Measurements from ENCODE around the gene XIST.
"Not testable (repeated sequence)": the region's sequence is repeated elsewhere in the genome, so short reads cannot be mapped to it uniquely, and the experiment has no call there.

Gene XIST

DNA sequence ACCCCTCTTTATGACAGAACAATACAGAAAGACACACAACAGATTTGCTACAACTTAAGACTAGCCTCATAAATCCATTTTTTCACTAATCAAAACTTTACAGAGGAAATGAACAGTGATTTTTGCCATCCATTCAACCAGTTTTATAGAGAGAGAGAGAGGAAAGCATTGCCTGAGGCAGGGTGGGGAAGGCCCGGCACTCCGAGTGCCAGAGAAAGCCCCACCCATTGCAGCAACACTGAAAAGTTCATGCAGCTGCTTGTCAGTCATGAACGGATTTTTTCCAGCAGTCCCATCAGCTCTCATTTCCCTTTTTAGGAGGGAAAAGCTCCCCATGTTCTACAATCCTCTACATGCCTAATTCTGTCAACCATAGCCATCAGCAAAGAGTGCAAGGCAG lies 52.6 kb downstream of the XIST start:
- no peak for DNase-seq (ENCODE audit: low read depth)

DNA sequence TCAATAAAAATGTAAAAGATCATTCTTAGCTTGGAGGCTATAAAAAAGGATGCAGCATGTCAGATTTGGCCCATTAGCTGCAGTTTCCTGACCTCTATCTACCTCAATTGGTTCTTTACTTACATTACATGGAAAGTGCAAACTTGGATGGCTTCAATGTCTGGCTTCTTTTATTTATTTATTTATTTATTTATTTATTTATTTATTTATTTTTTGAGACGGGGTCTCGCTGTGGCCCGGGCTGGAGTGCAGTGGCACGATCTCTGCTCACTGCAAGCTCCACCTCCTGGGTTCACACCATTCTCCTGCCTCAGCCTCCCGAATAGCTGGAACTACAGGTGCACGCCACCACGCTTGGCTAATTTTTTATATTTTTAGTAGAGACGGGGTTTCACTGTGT lies 60.0 kb downstream of the XIST start:
- not testable (repeated sequence) for DNase-seq (ENCODE audit: low read depth)

DNA sequence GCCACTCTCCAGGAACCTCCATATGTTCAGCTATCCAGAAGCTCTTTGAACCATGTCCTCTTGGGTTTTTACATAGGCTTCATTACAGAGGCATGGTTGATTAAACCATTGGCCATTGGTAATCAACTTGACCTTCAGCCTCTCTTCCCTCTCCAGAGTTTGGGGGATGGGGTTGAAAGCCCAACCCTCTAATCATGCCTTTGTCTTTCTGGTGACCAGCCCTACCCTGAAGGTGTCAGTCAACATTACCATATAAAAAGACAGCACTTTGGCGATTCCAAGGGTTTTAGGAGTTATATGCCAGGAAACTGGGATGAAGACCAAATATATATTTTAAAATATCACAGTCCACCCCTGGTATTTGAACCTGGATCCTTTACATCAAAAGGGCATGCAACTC lies 67.0 kb downstream of the XIST start:
- DNase-seq (ENCODE audit: low read depth) = no peak
